AG10803 (cell line): ENCODE data around the gene ZNF154.

Experiments
- DNase-seq: peaks from one replicate; pipeline ENCODE4 v3.0.0; 2010; ENCODE audit warnings: low read depth
- H3K4me3 ChIP-seq: 2 replicates; pipeline ENCODE4 v1.5.1; 2011; ENCODE audit warnings: mild to moderate bottlenecking, low read length, control low read depth
- TF ChIP-seq, protein P1 (sequence below): conservative IDR thresholded peaks from 2 replicates; pipeline ENCODE4 v1.5.1; 2011; ENCODE audit warnings: mild to moderate bottlenecking, low read length, control low read depth, inconsistent platforms

The ZNF154 gene

DNA sequence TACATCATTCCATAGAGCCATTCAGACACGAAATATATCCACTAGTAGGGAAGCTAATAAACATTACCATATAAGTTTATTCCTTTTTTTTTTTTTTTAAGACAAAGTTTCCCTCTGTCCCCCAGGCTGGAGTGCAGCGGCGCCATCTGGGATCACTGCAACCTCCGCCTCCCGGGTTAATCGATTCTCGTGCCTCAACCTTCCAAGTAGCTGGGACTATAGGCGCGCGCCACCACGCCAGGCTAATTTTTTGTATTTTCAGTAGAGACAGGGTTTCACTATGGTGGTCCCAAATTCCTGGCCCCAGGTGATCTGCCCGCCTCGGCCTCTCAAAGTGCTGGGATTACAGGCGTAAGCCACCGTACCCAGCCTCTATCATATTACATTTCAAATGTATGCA lies 612 bp upstream of the ZNF154 start:
- TF ChIP-seq, protein P1, sequence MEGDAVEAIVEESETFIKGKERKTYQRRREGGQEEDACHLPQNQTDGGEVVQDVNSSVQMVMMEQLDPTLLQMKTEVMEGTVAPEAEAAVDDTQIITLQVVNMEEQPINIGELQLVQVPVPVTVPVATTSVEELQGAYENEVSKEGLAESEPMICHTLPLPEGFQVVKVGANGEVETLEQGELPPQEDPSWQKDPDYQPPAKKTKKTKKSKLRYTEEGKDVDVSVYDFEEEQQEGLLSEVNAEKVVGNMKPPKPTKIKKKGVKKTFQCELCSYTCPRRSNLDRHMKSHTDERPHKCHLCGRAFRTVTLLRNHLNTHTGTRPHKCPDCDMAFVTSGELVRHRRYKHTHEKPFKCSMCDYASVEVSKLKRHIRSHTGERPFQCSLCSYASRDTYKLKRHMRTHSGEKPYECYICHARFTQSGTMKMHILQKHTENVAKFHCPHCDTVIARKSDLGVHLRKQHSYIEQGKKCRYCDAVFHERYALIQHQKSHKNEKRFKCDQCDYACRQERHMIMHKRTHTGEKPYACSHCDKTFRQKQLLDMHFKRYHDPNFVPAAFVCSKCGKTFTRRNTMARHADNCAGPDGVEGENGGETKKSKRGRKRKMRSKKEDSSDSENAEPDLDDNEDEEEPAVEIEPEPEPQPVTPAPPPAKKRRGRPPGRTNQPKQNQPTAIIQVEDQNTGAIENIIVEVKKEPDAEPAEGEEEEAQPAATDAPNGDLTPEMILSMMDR = no peak
- H3K4me3 ChIP-seq = no peak overlapping the region
- DNase-seq = no peak

DNA sequence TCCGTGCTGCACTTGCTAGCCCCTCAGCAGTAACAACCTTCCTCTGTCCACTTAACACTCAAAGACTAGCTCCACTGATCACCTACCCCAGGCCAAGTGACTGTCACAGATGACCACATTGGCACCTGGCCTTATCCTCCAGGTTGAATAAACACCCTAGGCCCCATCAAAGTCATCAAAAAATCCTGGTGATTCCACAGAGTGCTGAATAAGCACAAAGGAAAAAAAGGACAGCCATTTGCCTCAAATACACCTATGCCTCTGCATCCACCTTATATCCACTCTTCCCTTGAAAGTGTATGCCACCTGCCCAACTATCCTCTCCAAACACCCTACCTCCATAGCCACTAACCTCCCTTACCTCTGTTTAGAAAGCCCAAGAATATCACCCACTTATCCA lies 2.7 kb downstream of the ZNF154 start:
- no peak for DNase-seq
- no peak overlapping the region for H3K4me3 ChIP-seq
- TF ChIP-seq, protein P1 = no peak

DNA sequence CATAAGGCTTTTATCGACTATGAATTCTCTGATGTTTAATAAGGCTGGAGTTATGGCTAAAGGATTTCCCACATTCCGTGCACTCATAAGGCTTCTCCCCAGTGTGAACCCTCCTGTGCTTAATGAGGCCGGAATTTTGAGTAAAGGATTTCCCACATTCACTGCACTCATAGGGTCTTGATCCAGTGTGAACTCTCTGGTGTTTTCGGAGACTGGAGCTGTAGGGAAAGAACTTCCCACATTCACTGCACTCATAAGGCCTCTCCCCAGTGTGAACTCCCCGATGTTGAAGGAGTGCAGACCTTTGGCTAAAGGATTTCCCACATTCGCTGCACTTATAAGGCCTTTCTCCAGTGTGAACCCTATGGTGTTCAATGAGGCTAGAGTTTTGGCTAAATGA lies 7.4 kb downstream of the ZNF154 start:
- no peak overlapping the region for H3K4me3 ChIP-seq
- TF ChIP-seq, protein P1 = no peak
- DNase-seq = no peak

DNA sequence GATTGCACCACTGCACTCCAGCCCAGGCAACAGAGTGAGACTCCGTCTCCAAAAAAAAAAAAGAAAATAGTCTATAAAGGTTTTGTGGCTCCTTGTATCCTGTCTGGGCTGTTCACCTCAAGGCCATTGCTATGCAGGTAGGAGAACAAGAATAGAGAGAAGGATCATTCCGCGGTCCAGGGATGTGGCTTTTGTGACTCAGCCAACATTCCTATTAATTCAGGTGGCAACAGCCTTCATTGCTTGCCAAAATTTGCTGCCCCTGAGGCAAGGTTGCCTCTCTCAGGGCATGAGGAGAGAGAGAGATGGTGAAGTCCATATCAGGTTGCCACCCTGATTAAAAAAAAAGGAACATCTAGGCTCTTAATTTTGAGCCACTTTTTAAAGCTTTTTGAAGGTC lies 19.3 kb downstream of the ZNF154 start:
- DNase-seq = no peak
- TF ChIP-seq, protein P1 = no peak
- H3K4me3 ChIP-seq = no peak overlapping the region

DNA sequence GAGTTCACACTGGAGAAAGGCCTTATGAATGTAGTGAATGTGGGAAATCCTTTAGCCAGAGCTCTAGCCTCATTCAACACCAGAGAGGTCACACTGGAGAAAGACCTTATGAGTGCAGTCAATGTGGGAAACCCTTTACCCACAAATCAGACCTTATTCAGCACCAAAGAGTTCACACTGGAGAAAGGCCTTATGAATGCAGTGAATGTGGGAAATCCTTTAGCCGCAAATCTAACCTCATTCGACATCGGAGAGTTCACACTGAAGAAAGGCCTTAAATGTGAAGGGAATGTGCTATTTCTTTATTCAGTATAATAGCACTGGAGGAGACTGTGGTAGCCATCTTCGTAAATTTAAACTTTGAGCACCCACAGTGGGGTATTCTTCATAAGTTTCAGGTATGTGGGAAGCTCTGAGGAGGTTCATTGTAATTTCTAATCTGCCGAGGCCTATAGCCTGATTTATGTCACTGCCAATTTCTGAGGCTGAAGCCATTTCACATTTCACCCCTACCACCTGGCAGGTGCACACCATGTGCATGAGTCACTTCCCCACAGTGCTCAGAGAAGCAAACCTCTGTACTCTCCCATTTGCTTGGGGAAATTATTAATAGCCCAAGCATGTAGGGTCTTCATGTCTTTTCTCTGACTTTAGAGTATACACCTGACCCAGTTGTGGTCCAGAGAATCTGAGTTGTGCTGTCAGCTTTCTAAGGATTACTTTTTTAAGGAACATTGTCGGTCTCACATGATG lies 20.8 kb downstream of the ZNF154 start:
- no peak overlapping the region for H3K4me3 ChIP-seq
- DNase-seq = no peak
- TF ChIP-seq, protein P1 = no peak

DNA sequence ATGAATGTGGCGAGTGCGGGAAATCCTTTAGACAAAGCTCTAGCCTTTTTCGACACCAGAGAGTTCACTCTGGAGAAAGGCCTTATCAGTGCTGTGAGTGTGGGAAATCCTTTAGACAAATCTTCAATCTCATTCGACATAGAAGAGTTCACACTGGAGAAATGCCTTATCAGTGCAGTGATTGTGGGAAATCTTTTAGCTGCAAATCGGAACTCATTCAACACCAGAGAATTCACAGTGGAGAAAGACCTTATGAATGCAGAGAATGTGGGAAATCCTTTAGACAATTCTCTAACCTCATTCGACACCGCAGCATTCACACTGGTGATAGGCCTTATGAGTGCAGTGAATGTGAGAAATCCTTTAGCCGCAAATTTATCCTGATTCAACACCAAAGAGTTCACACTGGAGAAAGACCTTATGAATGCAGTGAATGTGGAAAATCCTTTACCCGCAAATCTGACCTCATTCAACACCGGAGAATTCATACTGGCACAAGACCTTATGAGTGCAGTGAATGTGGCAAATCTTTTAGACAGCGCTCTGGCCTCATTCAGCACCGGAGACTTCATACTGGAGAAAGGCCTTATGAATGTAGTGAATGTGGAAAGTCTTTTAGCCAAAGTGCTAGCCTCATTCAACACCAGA lies 21.5 kb downstream of the ZNF154 start:
- TF ChIP-seq, protein P1 = no peak
- no peak overlapping the region for H3K4me3 ChIP-seq
- no peak for DNase-seq

DNA sequence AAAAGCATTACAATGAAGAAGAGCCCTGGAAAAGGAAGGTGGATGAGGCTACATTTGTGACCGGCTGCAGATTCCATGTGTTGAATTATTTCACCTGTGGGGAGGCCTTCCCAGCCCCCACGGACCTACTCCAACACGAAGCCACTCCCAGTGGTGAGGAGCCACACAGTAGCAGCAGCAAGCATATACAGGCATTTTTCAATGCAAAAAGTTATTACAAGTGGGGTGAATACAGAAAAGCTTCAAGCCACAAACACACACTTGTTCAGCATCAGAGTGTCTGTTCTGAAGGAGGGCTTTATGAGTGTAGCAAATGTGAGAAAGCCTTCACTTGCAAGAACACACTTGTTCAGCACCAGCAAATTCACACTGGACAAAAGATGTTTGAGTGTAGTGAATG lies 22.3 kb downstream of the ZNF154 start:
- H3K4me3 ChIP-seq = no peak overlapping the region
- TF ChIP-seq, protein P1 = no peak
- DNase-seq = no peak
